Activated CD4-positive, alpha-beta T cell treated with anti-CD3 and anti-CD28 coated beads, Interleukin-10, Interleukin-2, amounts not matched to agents 100 ng/mL and 50 ng/mL, durations not matched to agents 16 hours and 8 hours (primary cell): ENCODE data around the gene GALNTL6.
"Not testable (repeated sequence)": the region's sequence is repeated elsewhere in the genome, so short reads cannot be mapped to it uniquely, and the experiment has no call there.

Experiments used
- DNase-seq: peaks from one replicate; pipeline ENCODE4 v3.0.0-alpha.2; 2020

The GALNTL6 gene

DNA sequence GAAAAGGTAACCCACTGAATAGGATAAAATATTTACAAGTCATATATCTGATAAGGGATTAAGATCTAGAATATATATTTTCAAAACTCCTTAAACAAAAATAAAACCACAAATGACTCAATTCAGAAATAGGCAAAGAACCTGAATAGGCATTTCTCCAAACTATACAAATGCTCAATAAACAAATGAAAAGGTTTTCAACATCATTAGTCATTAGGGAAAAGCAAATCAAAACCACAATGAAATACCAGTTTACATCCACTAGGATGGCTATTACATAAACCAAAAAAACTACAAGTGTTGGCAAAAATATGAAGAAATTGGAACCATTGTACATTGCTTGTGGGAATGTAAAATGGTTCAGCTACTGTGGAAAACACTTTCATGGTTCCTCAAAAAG, 1188.4 kb downstream of the GALNTL6 start:
- no peak for DNase-seq

- no peak for DNase-seq
These were observed 1189.8 kb downstream of the GALNTL6 start for GRCh38 chr4:173002830-173003561.

DNA sequence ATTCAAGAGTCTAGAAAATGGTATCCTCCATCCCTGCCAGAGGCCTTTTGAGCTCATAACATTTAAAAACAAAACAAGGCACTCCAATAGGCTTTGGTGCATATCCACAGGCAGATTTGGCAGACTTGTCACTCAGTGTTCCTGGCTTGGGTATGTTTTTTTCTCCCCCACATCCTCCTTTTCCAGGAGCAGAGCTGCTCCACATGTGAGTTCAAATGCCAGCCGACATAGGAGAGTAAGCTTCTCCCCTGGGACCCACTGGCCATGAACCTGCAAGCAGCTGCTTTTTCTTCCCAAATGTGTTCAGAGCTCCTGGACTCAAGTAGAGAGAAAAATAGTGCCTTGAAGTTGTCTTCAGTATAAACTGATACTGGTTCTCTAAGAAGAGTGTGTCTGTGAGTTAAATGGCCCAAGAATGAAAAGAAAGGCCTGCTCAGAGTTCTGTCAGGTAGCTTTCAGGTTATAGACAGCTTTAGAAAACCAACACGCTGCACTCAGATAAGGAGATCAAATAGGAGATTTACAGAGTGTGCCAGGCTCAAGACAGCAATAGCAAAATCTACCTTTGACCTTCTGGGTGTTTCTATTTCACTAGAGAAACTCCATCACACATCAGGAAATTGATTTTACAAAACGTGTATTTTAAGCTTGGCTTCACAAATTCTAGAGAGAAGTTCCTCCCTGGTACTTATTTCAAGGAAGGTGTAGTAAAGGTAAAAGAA, 1192.9 kb downstream of the GALNTL6 start:
- DNase-seq: no peak

GRCh38 chr4:173008436-173008835, 1195.2 kb downstream of the GALNTL6 start:
- DNase-seq: no peak

DNA sequence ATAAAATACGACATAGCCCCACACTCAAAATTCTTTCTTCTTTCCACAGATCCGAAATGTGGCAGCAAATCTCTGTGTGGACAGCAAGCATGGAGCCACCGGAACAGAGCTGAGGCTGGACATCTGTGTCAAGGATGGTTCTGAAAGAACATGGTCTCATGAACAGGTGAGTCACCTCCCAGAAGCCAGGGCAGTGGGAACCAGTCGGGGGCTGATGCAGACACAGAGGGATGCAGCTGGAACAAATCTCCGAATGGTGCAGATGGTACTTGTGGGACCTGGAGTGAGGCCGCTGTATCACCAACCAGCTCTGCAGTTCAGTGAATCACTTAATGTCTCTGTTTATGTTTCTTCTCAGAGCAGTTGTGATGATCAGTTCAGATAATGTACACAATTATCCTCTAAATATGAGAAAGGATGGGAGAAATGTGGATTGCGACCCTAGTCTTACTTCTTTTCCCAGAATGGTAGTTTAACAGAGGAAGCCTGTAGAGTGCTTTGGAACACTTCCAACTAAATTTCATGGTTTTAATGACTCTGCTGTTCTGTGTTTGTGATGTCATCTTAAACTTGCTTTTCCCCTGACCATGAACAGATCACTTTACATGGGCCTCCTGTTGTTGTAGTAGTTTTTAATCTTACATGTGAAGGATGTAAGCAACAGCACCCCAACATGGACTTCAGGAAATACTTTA, 1196.1 kb downstream of the GALNTL6 start:
- DNase-seq: no peak

- DNase-seq: no peak
These were observed 1199.4 kb downstream of the GALNTL6 start for GRCh38 chr4:173012608-173013007.

DNA sequence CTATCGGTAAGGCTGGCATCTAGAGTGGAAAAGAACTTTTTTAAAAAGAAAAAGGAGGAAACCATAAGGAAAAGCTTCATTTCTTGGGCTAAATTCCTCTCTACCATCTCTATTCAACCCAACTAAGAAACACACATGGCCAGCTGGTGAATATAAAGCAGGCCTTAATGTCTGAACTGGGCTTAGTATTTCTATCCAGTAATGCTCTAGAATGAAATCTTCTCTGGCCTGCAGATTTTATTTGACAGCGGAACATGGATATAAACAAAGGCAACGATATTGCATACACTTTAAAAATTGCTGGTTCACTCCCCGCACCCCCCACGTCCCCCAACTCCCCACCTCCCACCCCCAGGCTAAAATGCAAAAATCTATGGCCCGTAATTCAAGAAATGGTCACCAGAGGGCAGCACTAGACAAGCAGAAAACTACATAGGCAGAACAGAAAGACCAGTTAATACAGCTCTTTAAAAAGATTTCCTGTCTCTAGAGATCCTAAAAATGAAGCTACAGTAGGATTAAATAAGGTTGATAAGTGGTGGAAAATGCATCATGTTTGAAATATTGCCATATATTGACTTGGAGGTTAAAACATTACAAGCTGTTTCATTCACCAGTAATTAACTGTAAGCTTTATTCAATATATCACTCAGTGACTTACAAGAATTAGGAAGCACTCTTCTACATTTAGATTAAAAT, 1200.2 kb downstream of the GALNTL6 start:
- peak; percentile 47 for DNase-seq

GRCh38 chr4:173014113-173014558, 1200.9 kb downstream of the GALNTL6 start:
- peak; percentile 4 for DNase-seq

DNA sequence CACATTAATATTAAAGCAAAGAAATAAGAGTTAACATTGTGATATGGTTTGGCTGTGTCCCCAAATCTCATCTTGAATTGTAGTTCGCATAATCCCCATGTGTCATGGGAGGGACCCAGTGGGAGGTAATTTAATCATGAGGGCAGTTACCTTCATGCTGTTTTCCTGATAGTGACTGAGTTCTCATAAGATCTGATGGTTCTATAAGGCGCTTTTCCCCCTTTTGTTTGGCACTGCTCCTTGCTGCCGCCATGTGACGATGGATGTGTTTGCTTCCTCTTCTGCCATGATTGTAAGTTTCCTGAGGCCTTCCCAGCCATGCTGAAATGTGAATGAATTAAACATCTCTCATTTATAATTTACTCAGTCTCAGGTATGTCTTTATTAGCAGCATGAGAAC, 1201.6 kb downstream of the GALNTL6 start:
- no peak for DNase-seq

DNA sequence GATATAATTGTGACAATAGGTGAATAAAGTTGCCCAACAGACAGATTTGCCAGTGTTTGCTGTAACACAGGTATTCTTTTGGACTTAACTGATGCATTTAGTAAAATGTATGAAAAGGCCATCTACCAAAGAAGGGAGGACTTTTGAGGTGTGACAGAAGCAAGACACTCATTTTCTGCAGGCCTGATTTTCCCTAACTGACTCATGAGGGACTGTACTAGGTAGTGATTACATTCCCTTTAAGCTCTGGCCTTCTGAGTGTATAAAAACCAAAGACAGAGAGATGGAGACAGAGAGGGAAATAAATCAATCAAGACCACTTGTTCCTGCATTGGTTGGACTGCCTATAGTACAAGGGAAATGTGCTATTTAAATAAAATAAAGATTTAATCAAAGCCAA, 1204.6 kb downstream of the GALNTL6 start:
- DNase-seq: no peak

GRCh38 chr4:173018446-173018845, 1205.2 kb downstream of the GALNTL6 start:
- DNase-seq: no peak

- no peak for DNase-seq
These were observed 1206.5 kb downstream of the GALNTL6 start for GRCh38 chr4:173019664-173020063.

- not testable (repeated sequence) for DNase-seq
These were observed 1208.8 kb downstream of the GALNTL6 start for GRCh38 chr4:173021746-173022573.

DNA sequence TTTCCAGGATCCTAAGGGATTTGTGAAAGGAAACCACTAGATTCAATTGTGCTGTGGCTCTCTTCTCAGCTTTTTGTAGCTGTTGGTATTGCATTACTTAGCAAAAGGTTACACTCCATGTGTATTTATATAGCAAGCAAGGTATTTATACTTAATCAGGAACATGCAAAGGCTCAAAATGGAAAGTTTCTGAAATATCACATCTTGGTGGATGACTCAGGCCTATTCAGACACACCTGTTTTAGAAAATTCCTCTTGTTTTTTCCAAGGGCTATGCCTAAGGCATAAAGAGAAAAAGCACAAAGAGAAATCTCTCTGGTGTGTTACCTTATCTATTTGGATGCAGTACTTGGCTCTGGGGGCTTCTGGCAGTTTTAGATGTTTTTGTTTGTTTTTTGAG, 1211.0 kb downstream of the GALNTL6 start:
- DNase-seq: no peak

DNA sequence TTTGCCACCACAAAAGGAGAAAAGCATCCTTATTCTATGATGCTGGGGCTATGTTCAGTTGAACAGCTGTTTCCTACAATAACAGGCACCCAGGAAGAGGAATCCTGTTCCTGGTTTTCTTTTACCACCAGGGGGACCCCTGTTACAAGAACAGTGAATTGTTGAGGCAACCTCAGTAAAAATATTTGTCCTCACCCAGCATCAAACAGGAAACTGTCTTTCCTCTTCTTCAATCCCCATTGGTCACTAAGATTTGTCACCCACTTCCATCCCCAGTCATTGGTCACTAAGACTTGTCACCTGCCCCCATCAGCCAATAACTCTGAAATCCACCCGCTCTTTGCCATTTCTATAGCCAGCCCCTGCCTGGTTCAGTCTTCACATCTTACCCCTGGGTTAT, 1211.9 kb downstream of the GALNTL6 start:
- peak; percentile 36 for DNase-seq

- DNase-seq: no peak
These were observed 1224.0 kb downstream of the GALNTL6 start for GRCh38 chr4:173037242-173037641.

DNA sequence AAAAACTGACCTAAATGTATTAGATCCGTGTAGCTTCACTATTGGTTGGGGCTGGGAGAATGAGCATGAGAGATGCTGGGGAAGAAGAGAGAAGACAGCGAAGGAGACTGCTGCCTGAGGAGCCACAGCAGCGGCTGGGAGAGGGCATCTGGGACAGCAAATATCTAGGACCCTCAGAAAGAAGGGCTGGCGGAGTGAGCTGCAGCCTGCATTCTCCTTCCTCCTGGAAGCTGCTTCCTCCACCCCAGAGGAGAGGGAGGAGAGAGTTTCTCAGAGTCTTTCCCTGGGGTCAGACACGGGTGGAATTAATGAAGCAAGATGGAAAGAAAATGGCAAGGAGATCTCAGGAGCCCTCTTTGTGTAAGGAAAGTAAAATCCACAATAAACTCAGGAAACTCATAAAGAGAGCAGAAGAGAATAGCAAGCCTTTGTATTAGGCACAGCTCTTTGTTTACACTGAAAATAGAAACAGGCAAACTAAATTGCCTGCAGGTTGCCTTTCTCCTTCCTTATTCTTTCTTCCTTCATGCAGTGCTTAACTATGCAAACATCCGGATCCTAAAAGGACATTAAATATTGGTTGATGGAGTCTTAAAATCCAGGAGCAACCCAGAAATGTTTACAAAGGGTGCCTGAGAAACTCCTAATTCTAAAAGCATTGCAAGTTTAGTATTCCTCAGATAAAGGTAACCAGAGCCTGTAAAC, 1225.1 kb downstream of the GALNTL6 start:
- DNase-seq: no peak

DNA sequence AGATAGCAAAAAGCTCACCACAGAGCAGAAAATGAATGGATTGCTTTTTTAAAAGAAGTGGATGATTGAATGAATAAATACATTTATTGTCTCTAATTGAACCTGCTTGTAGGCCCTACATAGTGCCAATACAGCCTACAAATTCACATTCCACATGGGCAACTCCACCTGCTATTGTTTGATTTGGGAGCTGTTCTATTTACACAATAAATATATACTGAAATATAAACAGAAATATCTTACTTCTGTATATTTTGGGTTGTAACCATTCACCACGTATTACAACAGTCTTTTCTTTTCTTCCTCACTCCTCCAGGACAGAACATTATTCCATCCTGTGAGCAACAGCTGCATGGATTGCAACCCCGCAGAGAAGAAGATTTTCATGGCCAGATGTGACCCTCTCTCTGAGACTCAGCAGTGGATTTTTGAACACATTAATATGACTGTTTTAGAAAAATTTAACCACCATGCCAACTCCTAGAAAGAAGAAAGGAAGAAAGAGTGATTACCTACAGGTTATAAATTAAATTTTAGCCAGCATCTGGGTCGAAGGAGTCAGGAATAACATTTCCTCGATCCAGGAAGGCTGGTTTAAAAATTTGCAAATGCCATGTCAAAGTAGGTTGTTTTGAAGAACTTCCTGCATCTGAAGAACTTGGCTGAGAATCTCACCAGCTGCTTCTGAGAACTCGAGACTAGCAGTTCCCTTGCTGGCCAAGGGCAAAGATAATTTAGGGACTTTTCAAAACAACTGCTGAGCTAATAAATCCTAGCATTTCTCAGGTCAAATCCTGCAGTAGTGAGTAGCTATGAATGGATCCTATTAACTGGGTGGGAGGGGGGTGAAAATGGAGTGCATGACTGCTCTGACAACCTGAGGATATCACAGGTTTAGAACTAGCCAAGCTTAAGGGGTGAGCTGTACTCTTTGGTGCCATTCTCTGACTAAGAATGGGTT, 1226.7 kb downstream of the GALNTL6 start:
- no peak for DNase-seq

GRCh38 chr4:173041482-173041881, 1228.3 kb downstream of the GALNTL6 start:
- no peak for DNase-seq

DNA sequence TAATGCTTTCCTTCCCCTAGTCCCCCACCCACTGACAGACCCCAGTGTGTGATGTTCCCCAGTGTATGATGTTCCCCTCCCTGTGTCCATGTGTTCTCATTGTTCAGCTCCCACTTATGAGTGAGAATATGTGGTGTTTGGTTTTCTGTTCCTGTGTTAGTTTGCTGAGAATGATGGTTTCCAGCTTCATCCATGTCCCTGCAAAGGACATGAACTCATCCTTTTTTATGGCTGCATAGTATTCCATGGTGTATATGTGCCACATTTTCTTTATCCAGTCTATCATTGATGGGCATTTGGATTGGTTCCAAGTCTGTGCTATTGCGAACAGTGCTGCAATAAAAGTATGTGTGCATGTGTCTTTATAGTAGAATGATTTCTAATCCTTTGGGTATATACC, 1228.9 kb downstream of the GALNTL6 start:
- DNase-seq: not testable (repeated sequence)
